DMS 273 (cell line): ENCODE data around the gene CAP1.

ENCODE experiments used
- DNase-seq: peaks from one replicate; lab custom pipeline; 2025; ENCODE audit not compliant: unreplicated experiment; lab: John Stamatoyannopoulos, UW

CAP1 gene

GRCh38 chr1:40058097-40058452, 17.5 kb downstream of the CAP1 start:
- no peak for DNase-seq

GRCh38 chr1:40058453-40059337, 18.2 kb downstream of the CAP1 start:
- DNase-seq, result no peak

GRCh38 chr1:40059338-40059959, 18.9 kb downstream of the CAP1 start:
- DNase-seq, result peak; percentile 98

DNA sequence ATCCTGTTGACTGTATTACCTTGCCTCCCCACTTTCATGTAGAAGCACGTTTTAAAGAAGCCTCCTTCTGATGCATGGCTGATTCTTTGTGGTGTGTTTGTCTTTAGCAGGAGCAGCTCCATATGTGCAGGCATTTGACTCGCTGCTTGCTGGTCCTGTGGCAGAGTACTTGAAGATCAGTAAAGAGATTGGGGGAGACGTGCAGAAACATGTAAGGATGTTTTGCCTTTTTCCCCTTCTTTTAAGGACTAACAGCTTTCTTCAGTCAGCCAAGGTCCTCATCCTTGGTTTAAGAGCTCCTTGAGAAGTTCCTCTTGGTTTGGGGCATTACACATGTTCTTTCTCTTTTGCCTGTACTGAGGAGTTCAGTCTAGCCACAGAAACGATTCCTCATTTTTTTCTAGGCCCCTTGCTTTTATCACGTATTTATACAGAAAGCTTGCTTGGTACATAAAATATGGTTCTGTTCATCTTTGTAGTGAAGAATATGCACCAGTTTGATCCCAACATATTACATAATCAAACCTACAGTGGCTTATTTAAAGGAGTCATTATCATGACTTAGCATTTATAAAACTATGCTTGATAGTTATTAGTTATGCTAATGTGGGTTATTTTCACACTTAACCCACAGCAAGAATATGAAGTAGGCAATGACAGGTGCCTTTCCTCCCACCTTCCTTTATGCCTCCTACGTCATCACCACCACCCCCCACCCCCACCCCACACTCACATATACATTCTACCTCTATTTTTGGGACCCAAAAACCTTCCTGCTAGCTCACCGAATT, 19.6 kb downstream of the CAP1 start:
- peak; percentile 98 for DNase-seq

DNA sequence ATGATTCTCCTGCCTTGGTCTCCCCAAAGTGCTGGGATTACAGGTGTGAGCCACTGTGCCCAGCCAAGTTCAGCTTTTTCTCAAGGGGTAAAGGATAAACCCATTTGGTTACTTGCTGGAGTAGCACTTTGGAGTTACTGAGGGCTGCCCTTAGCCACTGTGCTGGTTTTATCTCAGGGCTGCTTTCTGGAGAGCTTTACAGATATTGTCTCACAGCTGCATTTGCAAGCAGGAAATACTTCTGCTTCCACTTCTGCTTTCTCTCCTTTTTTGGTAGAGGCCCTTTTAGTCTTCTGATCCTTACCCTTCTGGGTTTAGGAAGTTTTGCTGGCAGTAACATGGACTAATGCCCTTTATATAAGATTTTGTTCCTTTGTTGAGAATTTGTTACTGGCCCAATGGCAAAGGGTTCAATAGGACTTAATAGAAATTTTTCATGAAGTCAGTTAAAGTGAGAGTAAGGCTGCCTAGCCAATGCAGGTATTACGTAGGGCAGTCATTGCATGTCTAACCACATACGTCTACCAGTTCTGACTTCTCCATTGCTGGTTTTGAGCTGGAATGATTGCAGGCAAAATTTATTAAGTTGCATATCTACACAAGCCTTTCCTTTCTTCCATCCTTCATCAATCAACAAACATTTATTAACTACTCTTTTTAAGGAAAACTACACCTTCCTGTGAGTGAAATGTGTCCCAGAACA, 24.4 kb downstream of the CAP1 start:
- DNase-seq, result no peak

DNA sequence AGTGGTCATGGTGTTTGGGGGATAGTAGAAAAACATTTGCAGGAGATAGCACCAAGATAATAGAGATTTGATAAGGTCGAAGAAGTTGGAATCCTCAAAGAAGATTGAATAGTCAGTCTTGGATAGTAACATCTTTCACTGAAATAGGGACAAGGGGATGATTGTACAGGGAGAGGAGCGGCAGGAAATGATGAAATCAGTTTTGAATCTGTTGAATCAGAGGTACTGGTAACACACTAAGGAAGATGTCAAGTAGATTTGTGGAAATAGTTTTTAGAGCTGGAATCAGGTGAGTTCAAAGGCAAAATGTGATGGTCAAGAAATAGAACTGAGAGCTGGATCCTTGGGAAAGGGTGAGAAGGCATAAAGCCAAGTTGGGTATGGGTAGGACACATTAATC, 26.5 kb downstream of the CAP1 start:
- no peak for DNase-seq

- peak; percentile 85 for DNase-seq
These were observed 27.3 kb downstream of the CAP1 start for GRCh38 chr1:40067851-40068250.

DNA sequence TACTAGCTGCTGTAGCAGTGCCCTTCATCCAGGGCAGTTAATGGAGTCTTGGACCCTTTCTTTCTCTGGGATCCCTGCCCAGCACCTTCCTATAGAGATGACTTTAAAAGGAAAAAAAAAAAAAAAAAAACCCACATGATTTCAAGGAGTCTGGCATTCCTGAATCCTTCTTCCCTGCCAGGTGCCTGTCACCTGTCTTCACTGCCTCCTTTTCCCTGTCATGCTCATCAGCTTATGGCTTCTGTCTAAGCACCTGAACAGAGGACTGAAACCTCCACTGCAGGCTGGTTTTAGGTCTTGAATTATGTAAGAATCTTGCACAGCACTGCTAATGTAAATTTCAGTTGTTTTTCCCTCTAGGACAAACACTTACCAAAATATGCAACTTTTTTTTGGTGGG, 31.6 kb downstream of the CAP1 start:
- no peak for DNase-seq

GRCh38 chr1:40073062-40073461, 32.5 kb downstream of the CAP1 start:
- no peak for DNase-seq

DNA sequence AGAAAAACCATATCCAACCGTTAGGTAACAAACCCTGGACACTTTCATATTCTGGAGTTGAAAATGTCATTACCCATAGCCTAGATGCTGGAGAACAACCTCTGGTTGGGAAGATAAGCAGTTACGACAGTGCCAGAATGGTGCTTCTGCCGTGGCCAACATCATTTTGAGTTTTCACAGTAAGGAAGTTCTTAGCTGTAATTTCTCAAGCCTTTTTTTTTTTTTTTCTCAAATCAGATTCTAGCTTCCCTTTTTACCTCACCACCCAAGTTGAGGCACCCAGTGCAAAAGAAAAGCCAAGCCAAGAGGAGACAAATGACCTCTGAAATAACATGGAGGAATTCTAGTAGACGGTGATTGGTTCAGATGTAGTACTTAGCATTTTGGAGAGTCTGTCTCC, 34.7 kb downstream of the CAP1 start:
- DNase-seq, result no peak

DNA sequence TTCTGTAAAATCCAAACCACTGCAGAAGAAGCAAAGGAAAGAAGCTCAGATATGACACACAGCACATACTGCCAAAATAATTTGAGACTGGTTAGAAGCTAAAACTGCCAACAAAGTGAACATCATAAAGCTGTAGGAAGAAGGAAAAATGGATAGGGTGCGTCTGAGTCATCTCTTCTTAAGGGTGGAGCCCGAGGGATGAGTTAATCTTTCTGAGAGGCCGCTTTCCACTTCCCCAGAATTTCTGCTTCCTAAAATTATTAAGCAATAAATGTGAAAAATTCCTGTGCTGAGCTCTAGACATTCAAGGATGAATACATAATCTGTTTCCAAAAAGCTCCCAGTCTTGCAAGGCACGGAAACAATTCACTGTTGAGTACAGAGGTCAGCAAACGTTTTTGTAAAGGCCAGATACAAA, 36.4 kb downstream of the CAP1 start:
- DNase-seq, result no peak

DNA sequence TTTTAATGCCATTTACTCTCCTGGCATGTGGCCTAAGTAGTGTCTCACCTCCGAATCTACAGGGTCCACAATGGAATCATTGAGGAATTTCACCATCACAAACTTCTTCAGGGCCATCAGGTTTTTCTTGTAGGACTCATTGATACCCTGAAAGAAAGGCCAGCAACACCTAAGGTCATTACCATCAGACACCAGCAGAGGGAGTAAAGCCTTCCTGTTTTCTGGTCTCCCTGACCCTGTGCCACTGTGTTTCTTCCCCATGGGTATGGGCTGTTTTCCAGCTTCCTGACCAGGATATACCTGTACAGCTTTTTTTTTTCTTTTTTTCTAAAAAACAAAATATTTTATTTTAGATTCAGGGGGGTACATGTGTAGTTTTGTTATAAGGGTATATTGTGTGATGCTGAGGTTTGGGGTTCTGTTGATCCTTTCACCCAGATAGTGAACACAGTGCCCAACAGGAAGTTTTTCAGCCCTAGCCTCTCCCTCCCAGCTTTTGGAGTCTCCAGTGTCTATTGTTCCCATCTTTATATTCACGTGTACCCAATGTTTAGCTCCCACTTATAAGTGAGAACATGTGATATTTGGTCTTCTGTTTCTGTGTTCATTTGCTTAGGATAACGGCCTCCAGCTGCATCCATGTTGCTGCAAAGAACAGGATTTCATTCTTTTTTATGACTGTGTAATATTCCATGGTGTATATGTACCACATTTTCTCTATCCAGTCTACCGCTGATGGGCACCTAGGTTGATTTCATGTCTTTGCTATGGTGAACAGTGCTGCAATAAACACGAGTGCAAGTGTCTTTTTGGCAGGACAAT, 38.2 kb downstream of the CAP1 start:
- DNase-seq, result peak; percentile 100

DNA sequence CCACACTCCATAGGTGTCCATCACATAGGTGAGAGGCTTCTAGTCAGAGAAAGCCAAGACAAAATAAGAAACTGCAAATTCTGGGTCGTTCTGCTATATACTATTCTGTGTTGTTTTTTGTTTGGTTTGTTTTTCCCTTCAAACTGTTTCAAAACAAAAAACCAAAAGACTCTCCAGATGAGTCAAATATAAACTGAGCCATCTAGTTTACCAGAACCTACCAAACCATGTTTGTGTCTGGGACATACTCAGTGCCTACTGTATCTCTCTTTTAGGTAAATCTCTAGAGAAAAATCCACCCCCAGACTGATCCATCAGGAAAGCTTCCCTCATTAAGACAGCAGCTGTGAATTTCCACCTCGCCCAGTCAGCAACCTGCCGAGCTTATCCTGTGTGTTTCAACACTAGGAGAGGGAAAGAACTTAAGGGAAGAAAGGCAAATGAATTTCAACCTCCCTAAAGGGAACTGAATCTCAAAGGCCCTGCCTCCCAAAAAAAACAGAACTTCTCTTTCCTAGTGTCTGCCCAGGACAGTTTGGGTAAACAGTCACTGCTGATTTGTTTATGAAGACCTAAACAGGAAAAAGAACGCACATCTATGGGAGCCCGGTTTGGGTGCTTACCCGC, 39.4 kb downstream of the CAP1 start:
- DNase-seq, result no peak

- no peak for DNase-seq
These were observed 41.3 kb downstream of the CAP1 start for GRCh38 chr1:40081871-40082270.

DNA sequence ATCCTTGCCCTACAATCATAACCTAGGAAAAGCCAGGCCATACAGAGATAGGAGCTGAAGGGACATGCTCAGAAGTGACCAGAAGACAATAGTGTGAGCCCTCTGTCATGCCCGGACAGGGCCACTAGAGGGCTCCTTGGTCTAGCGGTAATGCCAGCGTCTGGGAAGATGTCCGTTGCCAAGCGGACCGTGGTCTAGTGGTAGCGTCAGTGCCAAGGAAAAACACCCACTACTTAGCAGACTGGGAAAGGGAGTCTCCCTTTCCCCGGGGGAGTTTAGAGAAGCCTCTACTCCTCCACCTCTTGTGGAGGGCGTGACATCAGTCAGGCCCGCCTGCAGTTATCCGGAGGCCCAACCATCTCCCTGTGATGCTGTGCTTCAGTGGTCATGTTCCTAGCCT, 44.2 kb downstream of the CAP1 start:
- DNase-seq, result peak; percentile 99

DNA sequence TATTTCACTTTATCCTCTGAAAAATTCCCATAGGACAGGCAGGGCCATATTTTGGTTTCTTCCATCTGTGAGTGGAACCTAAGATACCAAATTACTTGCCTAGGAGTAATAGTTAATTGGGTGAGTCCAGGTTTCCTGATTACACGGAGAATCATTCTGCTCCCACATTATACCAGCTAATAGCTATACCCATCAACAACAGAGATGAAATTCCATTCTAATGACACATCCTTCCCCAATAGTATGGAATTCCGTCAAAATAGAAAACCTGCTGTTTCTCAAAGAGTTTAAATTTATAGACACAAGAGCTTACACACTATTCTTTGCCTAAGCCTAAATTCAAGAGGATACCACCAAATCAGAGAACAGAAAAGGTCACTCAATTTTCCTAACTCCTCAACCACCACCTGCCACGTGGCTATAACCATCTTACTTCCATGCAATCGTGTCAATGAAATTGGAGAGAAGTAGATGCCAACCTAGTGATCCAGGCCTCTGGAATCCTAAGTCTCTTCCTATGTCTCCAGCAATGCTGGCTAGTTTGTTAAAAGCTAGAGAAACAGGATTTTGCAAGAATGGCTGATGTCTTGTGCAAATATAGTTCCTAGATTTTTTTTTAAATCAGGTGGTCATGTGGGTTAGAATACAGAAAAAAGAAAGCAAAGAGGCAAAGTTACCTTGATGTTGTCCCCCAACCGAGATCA, 50.3 kb downstream of the CAP1 start:
- no peak for DNase-seq

- no peak for DNase-seq
These were observed 51.7 kb downstream of the CAP1 start for GRCh38 chr1:40092241-40092640.

- no peak for DNase-seq
These were observed 52.4 kb downstream of the CAP1 start for GRCh38 chr1:40092706-40093639.
